HG02678 (cell line): ENCODE data around the gene PCDHA2.
"Not testable (repeated sequence)": the region's sequence is repeated elsewhere in the genome, so short reads cannot be mapped to it uniquely, and the experiment has no call there.

Experiments
- ATAC-seq: cut with Tn5 transposase; IDR thresholded peaks from one replicate; pipeline ENCODE4 v1.9.1; 2021; ENCODE audit warnings: mild to moderate bottlenecking, moderate library complexity; ENCODE audit not compliant: unreplicated experiment

Gene PCDHA2

GRCh38 chr5:140808889-140809291, 14.2 kb downstream of the PCDHA2 start:
- ATAC-seq = no peak

DNA sequence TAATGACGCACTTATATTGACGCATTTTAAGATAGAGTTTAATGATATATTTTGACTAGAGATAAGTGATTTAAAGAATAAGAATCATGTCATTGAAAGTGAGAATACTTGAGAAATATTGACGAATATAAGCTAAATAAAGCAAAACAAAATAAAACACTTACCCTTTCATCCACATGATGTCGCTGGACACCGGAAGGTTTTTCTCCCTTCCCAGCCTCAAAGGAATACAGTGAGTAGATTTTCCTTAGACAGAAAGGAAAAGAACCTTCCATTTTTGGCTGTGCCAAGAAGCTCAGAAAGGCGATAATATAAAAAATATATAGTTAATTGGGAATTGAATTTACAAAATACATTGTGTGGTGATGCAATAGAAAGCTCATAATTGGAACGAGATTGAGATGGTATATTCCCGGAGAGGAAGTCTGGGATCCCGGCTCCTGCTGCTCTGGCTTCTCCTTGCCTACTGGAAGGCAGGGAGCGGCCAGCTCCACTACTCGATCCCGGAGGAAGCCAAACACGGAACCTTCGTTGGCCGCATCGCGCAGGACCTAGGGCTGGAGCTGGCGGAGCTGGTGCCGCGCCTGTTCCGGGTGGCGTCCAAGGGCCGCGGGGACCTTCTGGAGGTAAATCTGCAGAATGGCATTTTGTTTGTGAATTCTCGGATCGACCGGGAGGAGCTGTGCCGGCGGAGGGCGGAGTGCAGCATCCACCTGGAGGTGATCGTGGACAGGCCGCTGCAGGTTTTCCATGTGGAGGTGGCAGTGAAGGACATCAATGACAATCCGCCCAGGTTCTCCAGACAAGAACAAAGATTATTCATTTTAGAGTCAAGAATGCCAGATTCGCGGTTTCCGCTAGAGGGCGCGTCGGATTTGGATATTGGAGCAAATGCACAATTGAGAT, 27.0 kb downstream of the PCDHA2 start, which contains the start of gene PCDHA5:
Gene PCDHA5 (plus strand): TSS at position 239 of the 906 bp plus-strand sequence.
- ATAC-seq = no peak

DNA sequence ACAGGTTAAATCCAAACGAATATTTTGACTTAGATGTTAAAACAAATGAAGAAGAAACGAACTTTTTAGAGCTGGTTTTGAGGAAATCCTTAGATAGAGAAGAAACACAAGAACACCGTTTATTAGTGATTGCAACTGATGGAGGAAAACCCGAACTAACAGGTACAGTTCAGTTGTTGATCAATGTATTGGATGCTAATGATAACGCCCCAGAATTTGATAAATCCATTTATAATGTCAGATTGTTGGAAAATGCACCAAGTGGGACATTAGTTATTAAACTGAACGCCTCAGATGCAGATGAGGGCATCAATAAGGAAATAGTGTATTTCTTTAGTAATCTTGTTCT, 27.6 kb downstream of the PCDHA2 start:
- no peak for ATAC-seq

GRCh38 chr5:140822969-140823368, 28.3 kb downstream of the PCDHA2 start:
- not testable (repeated sequence) for ATAC-seq

GRCh38 chr5:140823475-140823874, 28.8 kb downstream of the PCDHA2 start:
- no peak for ATAC-seq

DNA sequence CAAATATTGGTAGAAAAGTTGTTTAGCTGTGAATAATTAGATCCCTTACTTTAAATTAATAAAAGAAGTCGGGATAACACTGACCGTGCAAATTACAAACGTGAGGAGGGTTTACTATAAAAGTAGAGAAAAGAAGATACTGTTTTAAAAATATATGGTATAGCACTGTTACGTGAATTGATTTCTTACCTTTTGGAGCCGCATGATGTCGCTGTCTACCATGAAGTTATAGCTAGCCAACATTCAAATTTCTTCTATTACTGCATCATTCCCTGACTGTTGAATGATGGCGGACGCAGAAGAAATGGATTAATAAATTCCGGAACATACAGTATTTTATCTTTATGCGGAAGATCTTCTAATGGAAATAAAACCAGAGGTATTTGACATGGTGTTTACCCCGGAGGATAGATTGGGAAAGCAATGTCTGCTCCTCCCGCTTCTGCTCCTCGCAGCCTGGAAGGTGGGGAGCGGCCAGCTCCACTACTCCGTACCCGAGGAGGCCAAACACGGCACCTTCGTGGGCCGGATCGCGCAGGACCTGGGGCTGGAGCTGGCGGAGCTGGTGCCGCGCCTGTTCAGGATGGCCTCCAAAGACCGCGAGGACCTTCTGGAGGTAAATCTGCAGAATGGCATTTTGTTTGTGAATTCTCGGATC, 33.2 kb downstream of the PCDHA2 start, which contains the start of gene PCDHA6:
Gene PCDHA6 (plus strand): TSS at position 257 of the 658 bp plus-strand sequence. CDS start 132 bp downstream, at position 389.
- ATAC-seq = no peak

GRCh38 chr5:140828362-140828737, 33.7 kb downstream of the PCDHA2 start:
- no peak for ATAC-seq

DNA sequence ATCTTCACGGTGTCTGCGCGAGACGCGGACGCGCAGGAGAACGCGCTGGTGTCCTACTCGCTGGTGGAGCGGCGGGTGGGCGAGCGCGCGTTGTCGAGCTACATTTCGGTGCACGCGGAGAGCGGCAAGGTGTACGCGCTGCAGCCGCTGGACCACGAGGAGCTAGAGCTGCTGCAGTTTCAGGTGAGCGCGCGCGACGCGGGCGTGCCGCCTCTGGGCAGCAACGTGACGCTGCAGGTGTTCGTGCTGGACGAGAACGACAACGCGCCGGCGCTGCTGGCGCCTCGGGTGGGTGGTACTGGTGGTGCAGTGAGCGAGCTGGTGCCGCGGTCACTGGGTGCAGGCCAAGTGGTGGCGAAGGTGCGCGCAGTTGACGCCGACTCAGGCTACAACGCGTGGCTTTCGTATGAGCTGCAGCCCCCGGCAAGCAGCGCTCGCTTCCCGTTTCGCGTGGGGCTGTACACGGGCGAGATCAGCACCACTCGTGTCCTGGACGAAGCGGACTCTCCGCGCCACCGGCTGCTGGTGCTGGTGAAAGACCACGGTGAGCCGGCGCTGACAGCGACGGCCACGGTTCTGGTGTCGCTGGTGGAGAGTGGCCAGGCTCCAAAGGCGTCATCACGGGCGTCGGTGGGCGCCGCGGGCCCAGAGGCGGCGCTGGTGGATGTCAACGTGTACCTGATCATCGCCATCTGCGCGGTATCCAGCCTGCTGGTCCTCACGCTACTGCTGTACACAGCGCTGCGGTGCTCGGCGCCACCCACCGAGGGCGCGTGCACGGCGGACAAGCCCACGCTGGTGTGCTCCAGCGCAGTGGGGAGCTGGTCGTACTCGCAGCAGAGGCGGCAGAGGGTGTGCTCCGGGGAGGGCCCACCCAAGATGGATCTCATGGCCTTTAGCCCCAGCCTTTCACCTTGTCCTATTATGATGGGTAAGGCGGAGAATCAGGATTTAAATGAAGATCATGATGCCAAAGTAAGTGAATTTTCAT, 35.2 kb downstream of the PCDHA2 start:
- not testable (repeated sequence) for ATAC-seq

DNA sequence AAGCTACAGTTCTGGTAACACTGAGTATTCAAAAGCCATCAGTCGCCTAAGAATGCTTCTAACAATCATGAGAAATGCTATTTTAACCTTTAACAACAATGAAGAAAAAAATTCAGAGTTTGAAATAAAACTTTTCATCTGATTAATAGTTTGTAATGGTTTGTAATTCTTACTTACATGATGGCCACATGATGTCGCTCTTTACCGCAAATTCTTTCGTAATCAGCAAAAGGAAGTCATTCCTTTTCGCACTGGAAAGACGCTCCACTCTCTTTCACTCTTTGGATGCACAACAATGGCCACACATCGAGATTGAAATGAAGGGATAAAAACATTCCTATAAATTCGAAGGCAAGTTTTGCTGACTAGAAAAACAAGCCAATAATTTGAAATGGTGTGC, 39.3 kb downstream of the PCDHA2 start, which contains the start of gene PCDHA7:
Gene PCDHA7 (plus strand): TSS at position 277 of the 400 bp plus-strand sequence. CDS start 115 bp downstream, at position 392.
- ATAC-seq = no peak

GRCh38 chr5:140834439-140835008, 39.9 kb downstream of the PCDHA2 start:
- not testable (repeated sequence) for ATAC-seq

GRCh38 chr5:140835622-140836510, 41.2 kb downstream of the PCDHA2 start:
- no peak for ATAC-seq

DNA sequence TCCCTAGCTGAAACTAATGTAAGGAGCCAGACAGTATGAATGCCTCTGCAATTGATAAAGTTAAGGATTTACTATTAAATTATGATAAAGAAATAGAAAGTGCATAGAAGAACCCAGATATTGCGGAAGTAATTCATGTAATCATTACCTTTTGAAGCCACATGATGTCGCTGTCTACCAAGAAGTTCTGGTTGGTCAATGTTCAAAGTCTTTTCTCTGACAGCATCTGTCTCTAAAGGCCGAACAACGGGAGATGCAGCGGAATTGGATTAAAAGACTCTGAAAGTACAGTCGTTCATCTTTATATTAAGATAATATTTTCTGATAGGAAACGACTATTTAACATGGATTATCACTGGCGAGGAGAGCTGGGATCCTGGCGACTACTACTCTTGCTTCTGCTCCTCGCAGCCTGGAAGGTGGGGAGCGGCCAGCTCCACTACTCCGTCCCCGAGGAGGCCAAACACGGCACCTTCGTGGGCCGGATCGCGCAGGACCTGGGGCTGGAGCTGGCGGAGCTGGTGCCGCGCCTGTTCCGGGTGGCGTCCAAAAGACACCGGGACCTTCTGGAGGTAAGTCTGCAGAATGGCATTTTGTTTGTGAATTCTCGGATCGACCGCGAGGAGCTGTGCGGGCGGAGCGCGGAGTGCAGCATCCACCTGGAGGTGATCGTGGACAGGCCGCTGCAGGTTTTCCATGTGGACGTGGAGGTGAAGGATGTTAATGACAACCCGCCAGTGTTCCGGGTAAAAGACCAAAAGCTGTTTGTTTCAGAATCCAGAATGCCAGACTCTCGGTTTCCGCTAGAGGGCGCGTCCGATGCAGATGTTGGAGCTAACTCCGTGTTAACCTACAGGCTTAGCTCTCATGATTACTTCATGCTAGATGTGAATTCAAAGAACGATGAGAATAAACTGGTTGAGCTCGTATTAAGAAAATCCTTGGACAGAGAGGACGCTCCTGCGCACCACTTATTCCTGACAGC, 46.6 kb downstream of the PCDHA2 start, which contains the start of gene PCDHA8:
Gene PCDHA8 (plus strand): TSS at position 210 of the 985 bp plus-strand sequence. CDS start 135 bp downstream, at position 345.
- no peak for ATAC-seq

DNA sequence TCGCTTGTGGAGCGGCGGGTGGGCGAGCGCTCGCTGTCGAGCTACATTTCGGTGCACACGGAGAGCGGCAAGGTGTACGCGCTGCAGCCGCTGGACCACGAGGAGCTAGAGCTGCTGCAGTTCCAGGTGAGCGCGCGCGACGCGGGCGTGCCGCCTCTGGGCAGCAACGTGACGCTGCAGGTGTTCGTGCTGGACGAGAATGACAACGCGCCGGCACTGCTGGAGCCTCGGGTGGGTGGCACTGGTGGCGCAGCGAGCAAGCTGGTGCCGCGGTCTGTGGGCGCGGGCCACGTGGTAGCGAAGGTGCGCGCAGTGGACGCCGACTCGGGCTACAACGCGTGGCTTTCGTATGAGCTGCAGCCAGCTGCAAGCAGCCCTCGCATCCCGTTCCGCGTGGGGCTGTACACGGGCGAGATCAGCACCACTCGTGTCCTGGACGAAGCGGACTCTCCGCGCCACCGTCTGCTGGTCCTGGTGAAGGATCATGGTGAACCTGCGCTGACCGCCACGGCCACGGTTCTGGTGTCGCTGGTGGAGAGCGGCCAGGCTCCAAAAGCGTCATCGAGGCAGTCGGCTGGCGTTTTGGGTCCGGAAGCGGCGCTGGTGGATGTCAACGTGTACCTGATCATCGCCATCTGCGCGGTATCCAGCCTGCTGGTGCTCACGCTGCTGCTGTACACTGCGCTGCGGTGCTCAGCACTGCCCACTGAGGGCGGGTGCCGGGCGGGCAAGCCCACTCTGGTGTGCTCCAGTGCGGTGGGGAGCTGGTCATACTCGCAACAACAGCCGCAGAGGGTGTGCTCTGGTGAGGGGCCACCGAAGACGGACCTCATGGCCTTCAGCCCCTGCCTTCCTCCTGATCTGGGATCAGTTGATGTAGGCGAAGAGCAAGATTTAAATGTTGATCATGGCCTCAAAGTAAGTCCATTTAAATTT, 48.4 kb downstream of the PCDHA2 start:
- no peak for ATAC-seq
